SH-SY5Y (cell line): ENCODE data around the gene MUC22.

Experiments used
- GATA2 ChIP-seq: IDR thresholded peaks from 2 replicates; pipeline ENCODE4 v1.6.1; 2011; ENCODE audit warnings: mild to moderate bottlenecking, low read depth, low read length
- GATA3 ChIP-seq: IDR thresholded peaks from 2 replicates; pipeline ENCODE4 v1.6.1; 2011; ENCODE audit warnings: low read depth, mild to moderate bottlenecking, low read length, moderate library complexity

DNA sequence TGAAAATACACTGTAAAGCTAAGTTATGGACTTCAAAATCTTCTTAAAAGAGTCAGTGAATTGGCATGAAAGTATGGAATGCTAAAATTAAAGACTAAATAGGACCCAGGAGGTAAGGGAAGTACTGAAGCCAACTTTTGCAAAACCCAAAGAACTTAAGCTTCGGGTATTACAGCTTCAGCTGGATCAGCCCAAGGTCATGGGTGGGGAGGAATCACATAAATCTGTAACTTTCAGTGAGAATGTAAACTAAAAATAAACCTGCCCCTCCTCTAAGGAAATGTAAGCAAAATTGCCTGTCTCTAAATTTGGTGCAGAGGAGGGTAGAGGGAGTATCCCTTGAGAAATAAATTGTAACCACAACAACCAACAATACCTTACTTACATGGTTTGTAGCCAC lies 31.1 kb upstream of the MUC22 start:
- TF ChIP-seq GATA3 (no peak), GATA2 (no peak)
